ENCODE results near the gene CETP. TPM values are rescaled to one million over a fixed set of nuclear protein-coding genes. Genes with fewer than 3 reads are reported as not detected.

CETP gene, protein sequence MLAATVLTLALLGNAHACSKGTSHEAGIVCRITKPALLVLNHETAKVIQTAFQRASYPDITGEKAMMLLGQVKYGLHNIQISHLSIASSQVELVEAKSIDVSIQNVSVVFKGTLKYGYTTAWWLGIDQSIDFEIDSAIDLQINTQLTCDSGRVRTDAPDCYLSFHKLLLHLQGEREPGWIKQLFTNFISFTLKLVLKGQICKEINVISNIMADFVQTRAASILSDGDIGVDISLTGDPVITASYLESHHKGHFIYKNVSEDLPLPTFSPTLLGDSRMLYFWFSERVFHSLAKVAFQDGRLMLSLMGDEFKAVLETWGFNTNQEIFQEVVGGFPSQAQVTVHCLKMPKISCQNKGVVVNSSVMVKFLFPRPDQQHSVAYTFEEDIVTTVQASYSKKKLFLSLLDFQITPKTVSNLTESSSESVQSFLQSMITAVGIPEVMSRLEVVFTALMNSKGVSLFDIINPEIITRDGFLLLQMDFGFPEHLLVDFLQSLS
- total RNA-seq = not detected in 2 replicates

GRCh38 chr16:56961851-56962281 lies at the start of gene CETP:
CETP (plus strand) TSS chr16:56961950; CDS start chr16:56961980, 30 bp downstream.

GRCh38 chr16:56931892-56932720 lies 29.6 kb upstream of the CETP start, which contains the start of gene HERPUD1:
HERPUD1 (plus strand) TSS chr16:56932142; CDS start chr16:56932245, 103 bp downstream.

DNA sequence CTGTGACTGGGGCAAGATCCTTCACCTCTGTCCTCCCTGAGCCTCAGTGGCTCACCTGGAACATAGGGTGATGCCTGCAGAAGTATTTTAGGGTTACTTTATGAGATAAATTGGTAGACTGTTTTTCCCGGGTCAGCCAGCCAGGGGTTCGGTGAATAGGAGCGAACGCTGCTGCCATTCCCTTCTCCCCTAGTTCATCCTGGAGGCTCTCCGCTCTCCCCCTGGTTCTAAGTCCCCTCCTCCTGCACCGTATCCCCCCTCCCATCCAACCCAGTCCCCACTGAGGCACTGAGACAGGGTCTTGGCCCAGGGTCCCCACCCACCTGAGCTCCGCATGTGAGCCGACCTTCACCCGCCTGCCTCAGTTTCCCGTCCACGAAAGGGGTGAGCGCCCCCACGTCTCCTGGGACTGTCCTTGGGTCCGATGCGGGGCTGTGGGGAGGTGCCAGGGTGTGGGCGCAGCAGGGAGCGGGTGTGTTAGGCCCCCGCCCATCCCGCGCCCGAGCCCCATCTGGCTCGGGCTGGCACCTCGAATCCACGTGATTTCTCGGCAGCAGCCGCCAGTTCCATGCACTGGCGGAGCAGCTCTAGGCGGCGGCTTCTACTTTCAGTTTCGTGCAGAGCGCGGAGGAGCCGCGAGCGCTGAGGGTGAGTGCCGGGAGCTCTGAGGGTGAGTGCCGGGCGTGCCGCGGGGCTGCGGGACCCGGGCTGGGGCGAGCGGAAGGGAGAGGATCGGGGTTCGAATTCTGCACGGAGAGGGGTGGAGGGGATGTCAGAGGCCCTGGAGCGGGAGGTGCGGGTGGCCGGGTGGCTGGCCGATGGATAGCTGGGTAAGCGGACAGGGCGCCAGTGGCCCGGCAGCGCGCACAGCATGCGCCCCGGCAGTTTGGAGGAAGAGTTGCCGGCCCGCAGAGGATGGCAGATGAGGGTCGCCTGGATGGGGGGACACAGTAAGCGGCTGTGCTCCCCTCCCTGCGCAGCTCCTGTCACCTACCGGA lies 27.5 kb downstream of the CETP start, which contains the start of gene NLRC5:
Gene NLRC5, plus strand, starts transcription at position 610 of the 998 bp plus-strand sequence. CDS start 31,156 bp downstream, outside the sequence.

Other genes with a start within 250 kb of the CETP start
- gene NUP93, start 231.8 kb upstream of the CETP start, total RNA-seq = 50.7 and 106 TPM in 2 replicates
- gene SLC12A3, start 96.7 kb upstream of the CETP start, total RNA-seq = under 0.01 TPM in 1 of 2 replicates, not detected in the other
- gene HERPUD1, start 29.8 kb upstream of the CETP start, total RNA-seq = 113 and 367 TPM in 2 replicates
- gene NLRC5, start 27.6 kb downstream of the CETP start, total RNA-seq = 16.7 and 22.2 TPM in 2 replicates
- gene CPNE2, start 130.6 kb downstream of the CETP start, total RNA-seq = 14.6 and 20.4 TPM in 2 replicates
- 67.7 and 106 TPM in 2 replicates for gene PSME3IP1, start 224.1 kb downstream of the CETP start, total RNA-seq
- gene RSPRY1, start 224.4 kb downstream of the CETP start, total RNA-seq = 40.2 and 43.1 TPM in 2 replicates

Measured in uterine smooth muscle cell (primary cell).